HCT116 (cell line): ENCODE measurements around the gene RBFOX2. TPM values are rescaled to one million over a fixed set of nuclear protein-coding genes. Genes with fewer than 3 reads are reported as not detected.

Source experiments
- ATAC-seq: fragments of 200-7000 bp; cut with Tn5 transposase; 2 replicates; pipeline ENCODE4 v1.9.1; 2020; ENCODE audit warnings: mild to moderate bottlenecking, moderate library complexity
- BruUV-seq: library from RNA; stranded (reverse); fragments of 400-500 nt; replicated peaks from 2 replicates; lab custom pipeline; 2021; lab: Mats Ljungman, UMichigan
- CTCF ChIA-PET: fragments of 300-600 bp; sonication (Branson Sonifier 250); formaldehyde crosslinking; loops from one replicate; lab custom pipeline; 2021; ENCODE audit warnings: antibody characterized with exemption; lab: Charles Lee
- POLR2A ChIA-PET: fragments of 300-600, 350-600 bp; sonication (Branson Sonifier 250); formaldehyde crosslinking; loops from one replicate; lab custom pipeline; 2021; ENCODE audit warnings: antibody characterized with exemption; lab: Charles Lee
- RAD21 ChIA-PET, 2 experiments: fragments of 300-600 bp; sonication (Branson Sonifier 250); formaldehyde crosslinking; loops; one replicate each; lab custom pipeline; 2023; ENCODE audit warnings: low total read pairs in 2 of 2; ENCODE audit not compliant: uncharacterized antibody in 2 of 2, unreplicated experiment in 2 of 2, low non-redundant PET in 1 of 2; lab: Charles Lee
- DNase-seq: peaks from one replicate; pipeline ENCODE4 v3.0.0-alpha.2; 2010; ENCODE audit warnings: low read depth, low spot score
- H2AFZ ChIP-seq: fragments of 200-600 bp; shearing (Covaris generic), sonication (generic); 2 replicates; pipeline ENCODE4 v1.6.1; 2017; ENCODE audit warnings: low read depth, mixed run types, mixed read lengths, antibody characterized with exemption, low read length; ENCODE audit not compliant: poor library complexity, severe bottlenecking
- H3K27ac ChIP-seq: 2 replicates; pipeline ENCODE4 v1.5.1; 2012; ENCODE audit warnings: low read depth, low read length
- H3K27me3 ChIP-seq: fragments of 200-600 bp; sonication (generic); 2 replicates; pipeline ENCODE4 v1.6.1; 2016; ENCODE audit warnings: mixed run types, low read length, mixed read lengths; ENCODE audit not compliant: insufficient read depth
- H3K36me3 ChIP-seq, 2 experiments: fragments of 200-500 bp in 1 of 2; fragments of 200-600 bp in 1 of 2; sonication (Bioruptor generic) in 1 of 2; sonication (generic) in 1 of 2; 2 replicates each; pipeline versions ENCODE4 v1.5.1 to v1.6.1; 2014 to 2016; ENCODE audit warnings: low read length in 2 of 2, inconsistent platforms in 1 of 2, mixed read lengths in 1 of 2, mixed run types in 1 of 2; ENCODE audit not compliant: insufficient read depth in 2 of 2, control insufficient read depth in 1 of 2
- H3K4me1 ChIP-seq, 2 experiments: fragments of 200-600 bp in 1 of 2; sonication (generic) in 1 of 2; 2 replicates each; pipeline versions ENCODE4 v1.5.1 to v1.6.1; 2012 to 2017; ENCODE audit warnings: low read length in 2 of 2, inconsistent platforms in 1 of 2, mild to moderate bottlenecking in 1 of 2, mixed read lengths in 1 of 2, mixed run types in 1 of 2, moderate library complexity in 1 of 2; ENCODE audit not compliant: insufficient read depth in 2 of 2, control insufficient read depth in 1 of 2
- H3K4me2 ChIP-seq: fragments of 200-600 bp; sonication (generic); 2 replicates; pipeline ENCODE4 v1.6.1; 2017; ENCODE audit warnings: mixed run types, low read length, mixed read lengths
- H3K4me3 ChIP-seq, 2 experiments: fragments of 200-600 bp in 1 of 2; sonication (generic) in 1 of 2; replicated peaks in 1 of 2; 2 replicates each; pipeline ENCODE4 v1.5.1; 2011 to 2016; ENCODE audit warnings: low read length in 2 of 2, control low read depth in 1 of 2, low read depth in 1 of 2, mild to moderate bottlenecking in 1 of 2, mixed read lengths in 1 of 2, mixed run types in 1 of 2
- H3K79me2 ChIP-seq: fragments of 200-600 bp; sonication (generic); 2 replicates; pipeline ENCODE4 v1.6.1; 2017; ENCODE audit warnings: mild to moderate bottlenecking, mixed run types, low read length, moderate library complexity, mixed read lengths; ENCODE audit not compliant: insufficient read depth
- H3K9ac ChIP-seq: fragments of 200-600 bp; sonication (generic); 2 replicates; pipeline ENCODE4 v1.6.1; 2016; ENCODE audit warnings: low read length, mixed read lengths
- H3K9me2 ChIP-seq: fragments of 200-600 bp; sonication (generic), shearing (Covaris generic); 2 replicates; pipeline ENCODE4 v1.6.1; 2017; ENCODE audit warnings: mixed run types, mild to moderate bottlenecking, moderate library complexity; ENCODE audit not compliant: insufficient read depth
- H3K9me3 ChIP-seq, 2 experiments: fragments of 200-500 bp in 1 of 2; fragments of 200-600 bp in 1 of 2; sonication (Bioruptor generic) in 1 of 2; sonication (generic) in 1 of 2; 2 replicates each; pipeline ENCODE4 v1.6.1; 2014 to 2017; ENCODE audit warnings: low read length in 2 of 2, mixed read lengths in 2 of 2, inconsistent platforms in 1 of 2, low read depth in 1 of 2, mild to moderate bottlenecking in 1 of 2, mixed run types in 1 of 2, moderate library complexity in 1 of 2; ENCODE audit not compliant: control insufficient read depth in 1 of 2, insufficient read depth in 1 of 2
- H4K20me1 ChIP-seq: fragments of 200-600 bp; sonication (generic), shearing (Covaris generic); 2 replicates; pipeline ENCODE4 v1.6.1; 2017; ENCODE audit warnings: mixed run types, mild to moderate bottlenecking, moderate library complexity; ENCODE audit not compliant: insufficient read depth
- CBX3 ChIP-seq: IDR thresholded peaks from 2 replicates; pipeline ENCODE4 v1.6.1; 2012; ENCODE audit warnings: low read depth
- CEBPB ChIP-seq: IDR thresholded peaks from 2 replicates; pipeline ENCODE4 v1.6.1; 2012; ENCODE audit warnings: low read depth
- EGR1 ChIP-seq: IDR thresholded peaks from 2 replicates; pipeline ENCODE4 v1.6.1; 2012; ENCODE audit warnings: low read depth
- EZH2 ChIP-seq: fragments of 200-600 bp; sonication (generic); IDR thresholded peaks from 2 replicates; pipeline ENCODE4 v1.6.1; 2017; ENCODE audit warnings: antibody characterized with exemption, mixed run types
- EZH2phosphoT487 ChIP-seq: fragments of 200-600 bp; IDR thresholded peaks from 2 replicates; pipeline ENCODE4 v1.6.1; 2018; ENCODE audit warnings: antibody characterized with exemption, borderline replicate concordance
- POLR2A ChIP-seq: IDR thresholded peaks from 2 replicates; pipeline ENCODE4 v1.7.0; 2011; ENCODE audit warnings: borderline replicate concordance; ENCODE audit not compliant: insufficient read depth, insufficient read length; ENCODE audit errors: extremely low read depth
- POLR2AphosphoS5 ChIP-seq: IDR thresholded peaks from 2 replicates; pipeline ENCODE4 v1.6.1; 2011; ENCODE audit warnings: mild to moderate bottlenecking, low read depth, low read length, moderate library complexity
- SRF ChIP-seq: IDR thresholded peaks from 2 replicates; pipeline ENCODE4 v1.6.1; 2012; ENCODE audit warnings: low read depth
- TCF7L2 ChIP-seq: IDR thresholded peaks from 2 replicates; pipeline ENCODE4 v1.7.0; 2011; ENCODE audit warnings: borderline replicate concordance, inconsistent platforms; ENCODE audit not compliant: insufficient read depth, insufficient read length; ENCODE audit errors: extremely low read depth
- YY1 ChIP-seq: IDR thresholded peaks from 2 replicates; pipeline ENCODE4 v1.6.1; 2011; ENCODE audit warnings: low read length, low read depth, moderate library complexity, mild to moderate bottlenecking; ENCODE audit not compliant: insufficient replicate concordance; ENCODE audit errors: extremely low read depth
- ZFX ChIP-seq: fragments of 450-650 bp; IDR thresholded peaks from 2 replicates; pipeline ENCODE4 v1.6.1; 2017
- intact Hi-C: fragments of 100-400 bp; cut with micrococcal nuclease; formaldehyde crosslinking; loops from 2 replicates; pipeline ENCODE4 v1.10.0; 2022
- total RNA-seq: library from RNA; stranded (reverse); gene quantifications from one replicate; pipeline ENCODE4 v1.2.1, GENCODE V29; 2021; ENCODE audit not compliant: unreplicated experiment
- TF ChIP-seq, protein P1 (sequence below), 3 experiments: fragments of 200-600 bp in 1 of 3; sonication (generic) in 1 of 3; IDR thresholded peaks in 2 of 3; conservative IDR thresholded peaks in 1 of 3; 2 replicates each; pipeline ENCODE4 v1.5.1; 2012 to 2017; ENCODE audit warnings: low read depth in 2 of 3, low read length in 2 of 3, antibody characterized with exemption in 1 of 3, borderline replicate concordance in 1 of 3, control low read depth in 1 of 3, mild to moderate bottlenecking in 1 of 3, mixed read lengths in 1 of 3, mixed run types in 1 of 3, moderate library complexity in 1 of 3; ENCODE audit not compliant: insufficient read depth in 1 of 3
- TF ChIP-seq, protein P2 (sequence below): IDR thresholded peaks from 2 replicates; pipeline ENCODE4 v1.6.1; 2011; ENCODE audit warnings: mild to moderate bottlenecking, low read length, moderate library complexity; ENCODE audit not compliant: insufficient replicate concordance; ENCODE audit errors: extremely low read depth

The RBFOX2 gene
- total RNA-seq, 1 experiment from 2014 or later = 83.9 TPM

GRCh38 chr22:35735542-35735941 lies 293.1 kb downstream of the RBFOX2 start:
- Histone ChIP-seq H3K27ac (no peak overlapping the region), H3K9me3 (no peaks in the 10 kb centered on the region), H3K36me3 (no peaks in the 10 kb centered on the region), H3K4me1 (no peaks in the 10 kb centered on the region), H4K20me1 (no peaks in the 10 kb centered on the region), H3K4me3 (no peak overlapping the region), H3K27me3 (no peaks in the 10 kb centered on the region), H3K4me2 (no peak overlapping the region), H3K9me2 (no peaks in the 10 kb centered on the region), H3K9ac (no peak overlapping the region), H3K79me2 (no peaks in the 10 kb centered on the region), H2AFZ (no peak overlapping the region)
- TF ChIP-seq POLR2A (no peak), CBX3 (no peak), EGR1 (no peak), EZH2phosphoT487 (no peak), YY1 (no peak), EZH2 (no peak), CEBPB (no peak), POLR2AphosphoS5 (no peak), ZFX (no peak)
- TF ChIP-seq, protein P1, sequence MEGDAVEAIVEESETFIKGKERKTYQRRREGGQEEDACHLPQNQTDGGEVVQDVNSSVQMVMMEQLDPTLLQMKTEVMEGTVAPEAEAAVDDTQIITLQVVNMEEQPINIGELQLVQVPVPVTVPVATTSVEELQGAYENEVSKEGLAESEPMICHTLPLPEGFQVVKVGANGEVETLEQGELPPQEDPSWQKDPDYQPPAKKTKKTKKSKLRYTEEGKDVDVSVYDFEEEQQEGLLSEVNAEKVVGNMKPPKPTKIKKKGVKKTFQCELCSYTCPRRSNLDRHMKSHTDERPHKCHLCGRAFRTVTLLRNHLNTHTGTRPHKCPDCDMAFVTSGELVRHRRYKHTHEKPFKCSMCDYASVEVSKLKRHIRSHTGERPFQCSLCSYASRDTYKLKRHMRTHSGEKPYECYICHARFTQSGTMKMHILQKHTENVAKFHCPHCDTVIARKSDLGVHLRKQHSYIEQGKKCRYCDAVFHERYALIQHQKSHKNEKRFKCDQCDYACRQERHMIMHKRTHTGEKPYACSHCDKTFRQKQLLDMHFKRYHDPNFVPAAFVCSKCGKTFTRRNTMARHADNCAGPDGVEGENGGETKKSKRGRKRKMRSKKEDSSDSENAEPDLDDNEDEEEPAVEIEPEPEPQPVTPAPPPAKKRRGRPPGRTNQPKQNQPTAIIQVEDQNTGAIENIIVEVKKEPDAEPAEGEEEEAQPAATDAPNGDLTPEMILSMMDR (IDR thresholded peaks at IDR 0.05 in 2 of 3, conservative IDR thresholded peaks at IDR 0.05 in 1 of 3; ENCODE audit: borderline replicate concordance in 1 of 3, insufficient read depth in 1 of 3, low read depth in 2 of 3, low read length in 2 of 3) = no peak
- ChIA-PET POLR2A (no interaction called here), RAD21 (no interaction called here), CTCF (no interaction called here)
- no TSS peak for BruUV-seq
- ATAC-seq (no peak), DNase-seq (no peak)
- intact Hi-C loops = no loop called here

- ATAC-seq = no peak
- ChIA-PET POLR2A (no interaction called here), CTCF (no interaction called here), RAD21 (no interaction called here)
- H3K4me2 ChIP-seq = no peak overlapping the region
- H3K4me3 ChIP-seq = no peak overlapping the region
- no TSS peak for BruUV-seq
- H3K27me3 ChIP-seq = no peaks in the 10 kb centered on the region
- H2AFZ ChIP-seq = no peak overlapping the region
- H3K9ac ChIP-seq = no peak overlapping the region
- H3K9me3 ChIP-seq = no peaks in the 10 kb centered on the region
- H3K36me3 ChIP-seq = no peaks in the 10 kb centered on the region
- no peaks in the 10 kb centered on the region for H3K4me1 ChIP-seq
- no peak for DNase-seq
- H3K79me2 ChIP-seq = no peaks in the 10 kb centered on the region
- intact Hi-C loops = no loop called here
- H4K20me1 ChIP-seq = no peaks in the 10 kb centered on the region
- H3K27ac ChIP-seq = no peak overlapping the region
- TF ChIP-seq, protein P2, sequence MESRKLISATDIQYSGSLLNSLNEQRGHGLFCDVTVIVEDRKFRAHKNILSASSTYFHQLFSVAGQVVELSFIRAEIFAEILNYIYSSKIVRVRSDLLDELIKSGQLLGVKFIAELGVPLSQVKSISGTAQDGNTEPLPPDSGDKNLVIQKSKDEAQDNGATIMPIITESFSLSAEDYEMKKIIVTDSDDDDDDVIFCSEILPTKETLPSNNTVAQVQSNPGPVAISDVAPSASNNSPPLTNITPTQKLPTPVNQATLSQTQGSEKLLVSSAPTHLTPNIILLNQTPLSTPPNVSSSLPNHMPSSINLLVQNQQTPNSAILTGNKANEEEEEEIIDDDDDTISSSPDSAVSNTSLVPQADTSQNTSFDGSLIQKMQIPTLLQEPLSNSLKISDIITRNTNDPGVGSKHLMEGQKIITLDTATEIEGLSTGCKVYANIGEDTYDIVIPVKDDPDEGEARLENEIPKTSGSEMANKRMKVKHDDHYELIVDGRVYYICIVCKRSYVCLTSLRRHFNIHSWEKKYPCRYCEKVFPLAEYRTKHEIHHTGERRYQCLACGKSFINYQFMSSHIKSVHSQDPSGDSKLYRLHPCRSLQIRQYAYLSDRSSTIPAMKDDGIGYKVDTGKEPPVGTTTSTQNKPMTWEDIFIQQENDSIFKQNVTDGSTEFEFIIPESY = no peak
- TF ChIP-seq TCF7L2 = no peak
- TF ChIP-seq SRF = no peak
- H3K9me2 ChIP-seq = no peaks in the 10 kb centered on the region
Measured at GRCh38 chr22:35734517-35734827, 294.2 kb downstream of the RBFOX2 start.
